Measurements from ENCODE around the gene IGF2BP3.
"Not testable (repeated sequence)": the region's sequence is repeated elsewhere in the genome, so short reads cannot be mapped to it uniquely, and the experiment has no call there.

IGF2BP3 gene
- 0 to 1.6 (median 1.1) reads per million in 4 experiments for total RNA-seq

DNA sequence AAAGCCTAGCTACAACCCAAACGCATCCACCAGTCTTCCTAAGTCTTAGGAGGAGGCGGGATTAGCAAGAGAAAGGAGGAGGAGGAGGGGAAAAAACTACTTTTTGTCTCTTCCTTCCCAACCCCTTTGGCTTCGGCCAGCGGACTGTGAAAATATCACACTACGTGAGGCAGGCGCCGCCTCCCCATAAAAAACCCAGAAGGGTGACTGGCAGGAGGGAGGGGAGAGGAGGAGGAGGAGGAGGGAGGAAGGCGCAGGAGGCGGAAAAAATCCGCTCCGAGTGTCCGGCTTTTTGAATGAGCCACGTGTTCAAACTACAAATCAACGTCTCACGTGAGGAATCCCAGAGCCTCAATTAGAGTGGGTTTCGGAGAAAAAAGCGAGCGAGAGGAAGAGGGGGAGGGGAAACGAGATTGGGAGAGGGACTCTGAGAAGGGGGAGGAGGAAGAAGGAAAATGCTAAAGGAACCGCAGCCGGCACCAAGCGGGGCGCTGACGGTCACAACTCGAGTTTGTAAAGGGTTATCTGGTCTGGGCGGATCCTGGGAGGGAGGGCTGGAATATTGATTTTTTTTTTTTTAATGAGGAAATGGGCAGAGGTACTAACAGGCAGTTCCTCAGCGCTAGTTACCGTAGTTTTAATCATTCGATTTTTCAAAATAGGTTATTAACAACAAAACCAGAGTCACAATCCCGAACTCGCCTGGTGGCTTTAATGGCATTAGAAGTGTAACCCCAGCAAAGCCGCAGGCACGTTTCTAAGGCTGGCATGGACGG lies at the start of gene IGF2BP3:
TSS of gene IGF2BP3 (minus strand) at position 162 of the 776 bp plus-strand sequence. CDS start 381 bp downstream, outside the sequence.
- no peak for DNase-seq

DNA sequence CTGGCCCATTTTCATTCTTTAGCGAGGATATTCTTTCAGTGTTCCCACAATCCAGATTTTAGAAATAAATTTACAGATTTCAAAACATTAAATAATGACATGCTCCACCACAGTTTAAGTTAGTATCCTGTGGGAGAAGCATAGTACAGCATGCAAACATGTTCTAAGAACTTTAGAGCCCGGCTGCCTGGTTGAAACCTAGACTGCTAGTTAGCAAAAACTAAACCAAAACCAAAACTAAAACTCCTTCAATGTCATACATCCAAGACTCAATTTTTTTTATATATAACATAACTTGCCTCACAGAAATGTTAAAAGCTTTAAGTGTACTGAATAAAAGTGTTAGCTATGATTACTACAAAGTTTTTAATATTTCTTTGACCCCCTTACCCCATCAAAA lies 44.5 kb upstream of the IGF2BP3 start:
- DNase-seq = no peak

- DNase-seq = not testable (repeated sequence)
These were observed 43.5 kb upstream of the IGF2BP3 start for GRCh38 chr7:23513746-23514145.

- DNase-seq = no peak
These were observed 23.7 kb upstream of the IGF2BP3 start for GRCh38 chr7:23494009-23494408.

DNA sequence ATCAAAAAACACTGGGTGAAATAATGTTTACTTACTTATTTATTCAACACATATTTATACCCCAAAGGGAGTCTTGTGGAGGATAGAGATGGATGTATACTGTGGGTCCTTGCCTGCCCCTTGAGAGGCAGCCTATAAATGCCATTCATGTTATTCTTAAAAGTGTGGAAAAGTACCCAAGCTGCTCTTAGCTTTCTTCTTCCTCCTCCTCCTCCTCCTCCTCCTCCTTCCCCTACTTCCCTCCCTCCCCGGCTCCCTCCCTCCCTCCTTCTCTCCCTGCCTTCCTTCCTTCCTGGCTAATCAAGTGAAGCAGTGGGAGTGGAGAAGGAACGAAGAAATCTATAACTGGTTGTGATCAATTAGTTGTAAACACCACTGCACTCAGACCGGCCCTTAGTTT lies 21.2 kb upstream of the IGF2BP3 start:
- DNase-seq = no peak

DNA sequence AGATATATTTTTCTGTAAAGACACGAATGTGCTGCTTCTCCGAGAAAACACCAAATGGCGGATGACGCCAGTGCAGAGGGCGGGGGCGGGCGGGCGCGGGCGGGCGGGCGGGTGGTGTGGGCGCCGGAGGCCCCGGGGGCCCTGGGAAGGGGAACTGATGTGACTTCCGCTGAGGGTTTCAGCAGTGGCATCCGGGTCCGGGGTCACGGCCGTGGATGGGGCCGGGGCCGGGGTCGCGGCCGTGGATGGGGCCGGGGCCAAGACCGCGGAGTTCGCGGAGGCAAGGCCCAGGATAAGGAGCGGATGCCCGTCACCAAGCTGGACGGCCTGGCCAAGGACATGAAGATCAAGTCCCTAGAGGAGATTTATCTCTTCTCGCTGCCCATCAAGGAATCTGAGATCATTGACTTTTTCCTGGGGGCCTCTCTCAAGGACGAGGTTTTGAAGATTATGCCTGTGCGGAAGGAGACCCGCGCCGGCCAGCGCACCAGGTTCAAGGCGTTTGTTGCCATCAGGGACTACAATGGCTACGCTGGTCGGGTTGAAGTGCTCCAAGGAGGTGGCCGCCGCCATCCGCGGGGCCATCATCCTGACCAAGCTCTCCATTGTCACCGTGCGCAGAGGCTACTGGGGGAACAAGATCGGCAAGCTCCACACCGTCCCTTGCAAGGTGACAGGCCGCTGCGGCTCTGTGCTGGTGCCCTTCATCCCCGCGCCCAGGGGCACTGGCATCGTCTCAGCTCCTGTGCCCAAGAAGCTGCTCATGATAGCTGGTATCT lies 20.3 kb upstream of the IGF2BP3 start:
- DNase-seq = peak; percentile 34

DNA sequence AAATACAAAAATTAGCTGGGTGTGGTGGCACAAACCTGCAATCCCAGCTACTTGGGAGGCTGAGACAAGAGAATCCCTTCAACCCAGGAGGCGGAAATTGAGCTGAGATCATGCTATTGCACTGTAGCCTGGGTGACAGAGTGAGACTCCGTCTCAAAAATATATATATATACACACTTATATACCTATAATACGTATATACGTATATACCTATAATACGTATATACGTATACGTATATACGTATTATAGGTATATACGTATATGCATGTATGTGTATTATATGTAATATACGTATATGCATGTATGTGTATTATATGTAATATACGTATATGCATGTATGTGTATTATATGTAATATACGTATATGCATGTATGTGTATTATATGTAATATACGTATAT lies 18.4 kb upstream of the IGF2BP3 start:
- DNase-seq = not testable (repeated sequence)

- no peak for DNase-seq
These were observed 17.4 kb upstream of the IGF2BP3 start for GRCh38 chr7:23487670-23488069.

DNA sequence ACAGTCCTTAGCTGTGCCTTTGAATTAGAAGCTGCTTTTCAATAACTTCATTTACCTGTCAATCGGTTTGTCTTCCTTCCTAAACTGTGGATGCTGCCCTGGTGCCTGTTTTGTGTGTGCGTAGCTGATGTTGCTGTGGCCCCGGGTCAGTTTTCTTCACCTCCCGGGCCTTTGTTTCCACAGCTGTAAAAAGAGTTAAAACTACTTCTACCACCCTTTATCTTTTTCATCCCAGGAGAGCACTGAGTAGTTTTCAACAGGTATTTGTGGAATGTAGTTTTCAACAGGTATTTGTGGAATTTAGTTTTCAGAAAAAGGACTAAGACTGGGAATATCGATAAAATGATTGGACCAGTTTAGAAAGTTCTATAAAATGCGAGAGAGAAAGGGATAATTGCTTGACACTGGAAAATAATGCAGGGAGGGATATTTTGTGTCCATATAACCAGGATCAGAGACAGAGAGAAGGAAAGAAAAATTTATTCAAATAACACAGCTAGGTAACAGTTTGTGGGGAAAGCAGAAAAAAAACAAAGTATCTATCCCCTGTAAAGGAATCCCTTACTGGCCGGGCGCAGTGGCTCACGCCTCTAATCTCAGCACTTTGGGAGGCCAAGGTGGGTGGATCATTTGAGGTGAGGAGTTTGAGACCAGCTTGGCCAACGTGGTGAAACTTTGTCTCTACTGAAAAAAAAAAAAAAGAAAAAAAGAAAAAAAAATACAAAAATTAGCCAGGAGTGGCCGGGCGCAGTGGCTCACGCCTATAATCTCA lies 15.9 kb upstream of the IGF2BP3 start:
- no peak for DNase-seq

DNA sequence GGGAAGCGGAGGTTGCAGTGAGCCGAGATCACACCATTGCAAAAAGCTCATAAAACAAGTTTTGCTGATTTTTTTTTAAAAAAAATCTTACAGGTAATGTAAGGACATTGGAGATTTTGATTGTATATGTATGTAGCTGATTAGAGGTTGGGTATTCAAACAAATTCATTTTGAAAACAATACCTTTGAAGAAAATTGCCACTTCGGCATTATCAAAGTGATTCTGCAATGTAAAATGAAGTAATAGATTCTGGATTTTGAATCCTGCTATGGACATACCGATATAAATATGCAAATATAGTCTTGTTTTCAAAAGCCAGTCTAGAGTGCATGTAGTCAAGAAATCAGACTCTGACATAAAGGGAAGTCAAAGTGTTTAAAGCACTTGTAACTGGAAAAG lies 12.4 kb upstream of the IGF2BP3 start:
- no peak for DNase-seq

DNA sequence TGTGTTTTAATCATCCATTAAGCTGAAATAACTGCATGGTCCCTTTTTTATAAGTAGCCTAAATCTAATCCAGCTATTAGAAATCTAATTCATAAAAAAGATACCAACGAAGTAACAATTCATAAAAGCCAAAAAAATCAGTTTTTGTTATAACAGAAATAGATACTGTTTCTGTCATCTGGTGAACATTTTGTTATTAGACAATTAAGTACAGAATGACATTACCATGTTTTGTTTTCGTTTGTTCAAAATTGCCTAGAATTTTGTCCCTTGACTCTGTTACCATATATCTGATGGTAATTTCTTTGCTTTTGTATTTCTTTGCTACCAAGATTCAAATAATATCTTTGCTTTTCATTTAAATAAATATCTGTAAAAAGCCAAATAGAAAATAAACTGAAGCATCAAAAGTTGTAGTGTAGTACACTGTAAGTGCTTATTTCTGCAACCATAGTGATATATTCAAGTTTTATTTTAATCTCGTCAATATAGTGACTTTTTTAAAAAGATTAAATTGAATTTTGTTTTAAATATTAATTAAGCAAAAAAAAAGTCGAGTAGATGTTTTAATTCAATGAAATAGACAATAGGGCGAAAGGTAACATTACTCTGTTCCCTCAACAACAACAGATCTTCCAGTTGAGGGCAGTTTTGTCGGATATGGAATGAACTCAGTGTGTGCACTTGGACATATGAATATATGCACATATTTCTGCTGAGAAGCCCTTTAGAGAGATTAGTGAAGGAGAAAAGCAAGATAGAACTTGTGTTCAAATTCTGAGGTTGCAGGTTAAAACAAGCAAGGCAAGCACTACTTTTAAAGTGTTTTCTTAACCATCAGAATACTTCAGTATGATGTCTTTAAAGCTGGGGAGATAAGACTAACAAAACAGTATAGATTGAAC lies 7.9 kb upstream of the IGF2BP3 start:
- no peak for DNase-seq

DNA sequence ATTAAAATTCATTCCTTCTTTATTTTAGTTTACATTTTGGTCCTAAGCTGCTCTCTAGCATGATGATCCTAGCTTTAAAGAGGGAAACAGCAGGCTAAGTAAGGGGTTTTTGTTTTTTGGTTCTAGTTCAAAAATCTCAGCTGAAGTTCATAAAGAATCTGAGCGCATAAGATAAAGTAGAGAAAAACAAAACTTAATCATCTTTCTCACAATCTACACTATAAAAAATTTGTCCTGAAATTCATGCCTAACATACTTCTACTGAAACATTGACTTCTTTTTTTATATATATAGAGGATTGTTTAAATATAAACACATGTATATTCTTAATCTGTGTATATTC lies 6.8 kb upstream of the IGF2BP3 start:
- DNase-seq = no peak

DNA sequence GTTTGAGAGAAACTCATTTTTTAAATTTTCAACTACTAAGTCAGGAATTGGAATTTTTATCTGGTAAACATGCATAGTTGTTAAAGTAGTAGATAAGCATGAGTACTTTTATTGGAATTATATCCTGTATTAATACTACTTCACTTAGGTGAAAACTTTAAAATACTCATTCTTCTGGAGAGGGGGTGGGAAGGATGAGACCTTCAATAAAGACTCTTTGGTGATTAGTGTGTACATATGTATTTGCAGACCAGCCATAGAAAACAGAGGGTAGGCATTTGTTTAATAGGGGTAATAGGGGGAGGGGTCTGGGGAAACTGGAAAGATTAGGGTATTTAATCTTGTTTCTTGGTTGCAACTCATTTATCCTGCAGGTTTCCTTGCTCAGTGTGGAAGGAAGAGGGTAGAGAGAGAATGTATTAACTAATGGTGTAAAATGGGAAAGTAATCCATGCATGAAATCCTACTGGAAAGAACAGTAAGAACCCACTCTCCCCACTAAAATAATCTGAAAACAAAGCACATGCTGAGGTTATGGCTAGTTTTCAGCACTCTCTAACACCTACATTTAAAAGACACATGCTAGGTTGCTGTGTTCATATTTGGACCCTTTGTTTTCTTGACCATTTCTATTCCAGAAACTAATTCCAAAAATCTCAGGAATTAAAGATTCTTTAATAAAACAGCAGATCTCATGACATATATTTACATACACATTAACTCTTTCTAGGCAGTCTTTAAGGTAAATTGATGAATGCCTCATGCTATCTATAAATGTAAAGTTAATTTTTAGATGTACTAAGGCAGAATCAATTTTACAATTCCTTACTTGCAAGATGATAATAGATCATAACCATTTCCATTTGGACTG lies 6.2 kb upstream of the IGF2BP3 start:
- DNase-seq = no peak

- DNase-seq = no peak
These were observed 5.2 kb upstream of the IGF2BP3 start for GRCh38 chr7:23475576-23475839.

DNA sequence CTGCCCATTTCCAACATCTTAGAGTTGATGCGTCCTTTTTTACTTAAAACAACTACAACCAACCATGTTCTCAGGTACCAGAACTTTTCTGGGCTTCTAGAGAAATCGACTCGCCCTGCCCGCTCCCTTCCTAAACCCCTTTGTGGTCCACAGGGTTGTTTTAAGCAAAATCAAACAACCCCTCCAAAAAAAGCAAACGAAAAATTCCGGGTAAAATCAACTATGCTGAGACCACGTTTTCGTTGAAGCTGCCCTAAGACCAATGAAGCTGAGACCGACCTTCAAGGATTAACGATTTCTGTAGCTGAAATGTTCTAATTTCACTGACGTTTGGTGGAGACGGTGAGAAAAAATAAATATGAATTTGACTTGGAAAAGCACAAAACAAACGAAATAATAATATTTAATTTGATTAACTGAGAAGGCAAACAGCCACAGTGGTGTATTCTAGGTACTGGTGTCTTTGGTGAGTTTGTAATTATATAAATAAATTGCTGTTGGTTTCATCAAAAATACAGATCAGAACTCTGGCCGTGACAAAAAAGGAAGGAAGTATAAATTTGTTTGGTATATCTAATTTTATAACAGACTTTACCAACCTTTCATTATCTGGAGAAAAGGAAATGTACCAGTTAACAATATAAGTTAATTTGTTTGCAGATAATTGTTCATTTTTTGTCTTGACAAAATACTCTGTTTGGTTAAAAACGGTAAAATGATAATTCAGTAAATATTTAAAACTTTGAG lies 4.7 kb upstream of the IGF2BP3 start:
- no peak for DNase-seq

DNA sequence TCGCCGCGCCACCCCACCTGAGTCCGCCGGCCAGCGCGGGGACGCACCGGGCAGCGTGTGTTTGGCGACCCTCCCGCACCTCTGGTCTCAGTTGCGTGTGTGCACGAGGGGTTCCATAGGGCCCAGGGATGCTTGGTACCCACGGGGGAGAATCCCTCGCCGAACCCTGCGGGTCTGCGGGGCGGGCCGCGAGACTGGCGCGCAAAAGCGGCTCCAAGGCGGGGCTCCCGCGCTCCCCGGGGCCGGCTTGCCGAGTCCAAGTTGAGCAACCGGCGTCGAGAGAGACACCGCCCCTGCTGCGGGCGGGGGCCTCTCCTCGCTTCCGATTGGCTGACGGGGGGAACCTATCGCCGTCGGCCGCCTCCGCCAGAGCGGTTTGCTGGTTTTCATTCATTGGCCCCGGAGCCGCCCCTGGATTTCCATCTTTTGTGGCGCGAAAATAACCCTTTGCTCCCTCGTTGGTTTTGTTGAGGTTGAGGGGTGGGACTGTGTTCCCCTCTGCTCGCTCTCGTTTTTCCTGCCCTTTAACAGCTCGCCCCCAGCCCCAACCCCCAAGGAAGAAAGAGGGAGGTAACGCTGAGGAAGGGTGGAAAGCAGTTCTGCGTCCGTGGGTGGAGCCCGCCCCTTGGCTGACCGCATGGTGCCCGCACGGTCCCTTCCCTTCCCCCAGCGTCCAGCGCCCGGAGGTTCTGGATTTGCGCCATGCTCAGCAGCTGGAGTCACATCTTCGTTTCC lies 4.0 kb upstream of the IGF2BP3 start:
- DNase-seq = no peak

DNA sequence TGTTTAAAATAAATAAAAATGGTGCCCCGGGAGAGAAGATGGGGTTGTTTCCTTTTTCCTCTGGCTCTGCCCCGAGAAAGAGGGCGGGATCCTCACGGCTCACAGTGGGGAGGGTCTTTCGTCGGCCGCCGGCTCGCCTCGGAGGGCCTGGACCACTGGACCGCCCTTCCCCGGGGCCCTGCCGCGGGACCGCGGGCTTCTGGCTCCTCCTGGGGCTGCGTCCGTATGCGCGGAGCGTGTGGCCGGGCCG lies 3.5 kb upstream of the IGF2BP3 start:
- no peak for DNase-seq

GRCh38 chr7:23472956-23473843 lies 2.9 kb upstream of the IGF2BP3 start:
- no peak for DNase-seq

- no peak for DNase-seq
These were observed 2.3 kb upstream of the IGF2BP3 start for GRCh38 chr7:23472556-23472955.
